K562 (cell line): Measurements from ENCODE around the gene SLC13A3.

Experiments
- BHLHE40 ChIP-seq: IDR thresholded peaks from 2 replicates; pipeline ENCODE4 v1.6.1; 2011; ENCODE audit warnings: low read length, improper control_type of control experiment
- CTCF ChIP-seq, 3 experiments: IDR thresholded peaks in 2 of 3; conservative IDR thresholded peaks in 1 of 3; 2 replicates each; pipeline ENCODE4 v1.5.1; 2011 to 2012; ENCODE audit warnings: low read length in 3 of 3, mild to moderate bottlenecking in 3 of 3, control low read depth in 2 of 3, improper control_type of control experiment in 1 of 3, inconsistent platforms in 1 of 3, low read depth in 1 of 3, mixed read lengths in 1 of 3, moderate library complexity in 1 of 3; ENCODE audit not compliant: insufficient read depth in 2 of 3
- EP300 ChIP-seq: IDR thresholded peaks from 2 replicates; pipeline ENCODE4 v1.6.1; 2012; ENCODE audit warnings: low read length, improper control_type of control experiment
- KLF16 ChIP-seq: IDR thresholded peaks from 2 replicates; pipeline ENCODE4 v1.6.1; 2016; ENCODE audit warnings: antibody characterized with exemption
- MYC ChIP-seq, 2 experiments: fragments of 250-450 bp in 1 of 2; sonication (Bioruptor Pico) in 1 of 2; IDR thresholded peaks; 2 replicates each; pipeline versions ENCODE4 v1.5.1 to v1.6.1; 2012 to 2021; ENCODE audit warnings: low read depth in 2 of 2, borderline replicate concordance in 1 of 2, improper control_type of control experiment in 1 of 2, low read length in 1 of 2, mild to moderate bottlenecking in 1 of 2, moderate library complexity in 1 of 2
- POLR2A ChIP-seq: fragments of 450-650 bp; conservative IDR thresholded peaks from 2 replicates; pipeline ENCODE4 v1.6.1; 2016
- SMAD3 ChIP-seq: fragments of 450-650 bp; formaldehyde crosslinking; conservative IDR thresholded peaks from 2 replicates; pipeline ENCODE4 v1.4.0; 2020; ENCODE audit warnings: mild to moderate bottlenecking
- ZNF134 ChIP-seq: fragments of 250-450 bp; sonication (Bioruptor Pico); conservative IDR thresholded peaks from 2 replicates; pipeline ENCODE4 v1.4.0; 2020
- ZNF324 ChIP-seq: fragments of 250-450 bp; sonication (Bioruptor Pico); IDR thresholded peaks from 2 replicates; pipeline ENCODE4 v1.4.0; 2020; ENCODE audit warnings: mild to moderate bottlenecking

GRCh38 chr20:46581391-46581790 is 69.9 kb downstream of the SLC13A3 start:
- TF ChIP-seq SMAD3 (CRISPR knock-in tag) (no peak), BHLHE40 (no peak), CTCF (IDR thresholded peaks at IDR 0.05 in 2 of 3, conservative IDR thresholded peaks at IDR 0.05 in 1 of 3; ENCODE audit: insufficient read depth in 2 of 3, low read depth in 1 of 3, low read length in 3 of 3) (no peak), POLR2A (no peak), EP300 (no peak), KLF16 (no peak), ZNF324 (CRISPR knock-in tag) (no peak), ZNF134 (CRISPR knock-in tag) (no peak), MYC (IDR thresholded peaks at IDR 0.05; ENCODE audit: low read depth, low read length) (no peak), MYC (CRISPR knock-in tag; IDR thresholded peaks at IDR 0.05; ENCODE audit: borderline replicate concordance, low read depth) (no peak)
